Progenitor cell of endocrine pancreas (in vitro differentiated cells): Measurements from ENCODE around the gene GOLIM4. TPM values are rescaled to one million over a fixed set of nuclear protein-coding genes. Genes with fewer than 3 reads are reported as not detected.
A peak's percentile ranks its signal among the peaks of the same experiment; 100 is the strongest.
"Not testable (repeated sequence)": the region's sequence is repeated elsewhere in the genome, so short reads cannot be mapped to it uniquely, and the experiment has no call there.

Source experiments
- DNase-seq: peaks from one replicate; pipeline ENCODE4 v3.0.0; 2021; ENCODE audit warnings: low spot score; ENCODE audit not compliant: unreplicated experiment
- H3K27ac Mint-ChIP-seq: 2 replicates; pipeline ENCODE4 v1.8.0; 2021; ENCODE audit warnings: mild to moderate bottlenecking, moderate library complexity, mixed read lengths
- H3K27me3 Mint-ChIP-seq: 2 replicates; pipeline ENCODE4 v1.8.0; 2021; ENCODE audit warnings: mixed read lengths
- H3K36me3 Mint-ChIP-seq: 2 replicates; pipeline ENCODE4 v1.8.0; 2022; ENCODE audit warnings: mixed read lengths; ENCODE audit not compliant: insufficient read depth
- H3K4me1 Mint-ChIP-seq: 2 replicates; pipeline ENCODE4 v1.8.0; 2021; ENCODE audit warnings: low read depth, mixed read lengths
- H3K4me3 Mint-ChIP-seq: 2 replicates; pipeline ENCODE4 v1.8.0; 2021; ENCODE audit warnings: low read depth, mild to moderate bottlenecking, moderate library complexity, mixed read lengths
- H3K9me3 Mint-ChIP-seq: 2 replicates; pipeline ENCODE4 v1.8.0; 2021; ENCODE audit warnings: low read depth, mixed read lengths
- CTCF ChIP-seq: fragments of 200-600 bp; sonication (generic); IDR thresholded peaks from one replicate; pipeline ENCODE4 v1.5.0; 2021; ENCODE audit warnings: antibody characterized with exemption, mild to moderate bottlenecking; ENCODE audit not compliant: unreplicated experiment
- total RNA-seq: library from RNA; stranded (reverse); gene quantifications from 2 replicates; pipeline ENCODE4 v1.2.1, GENCODE V29; 2021

Gene GOLIM4
- total RNA-seq, 1 donor from 2014 or later: 38.7 TPM

DNA sequence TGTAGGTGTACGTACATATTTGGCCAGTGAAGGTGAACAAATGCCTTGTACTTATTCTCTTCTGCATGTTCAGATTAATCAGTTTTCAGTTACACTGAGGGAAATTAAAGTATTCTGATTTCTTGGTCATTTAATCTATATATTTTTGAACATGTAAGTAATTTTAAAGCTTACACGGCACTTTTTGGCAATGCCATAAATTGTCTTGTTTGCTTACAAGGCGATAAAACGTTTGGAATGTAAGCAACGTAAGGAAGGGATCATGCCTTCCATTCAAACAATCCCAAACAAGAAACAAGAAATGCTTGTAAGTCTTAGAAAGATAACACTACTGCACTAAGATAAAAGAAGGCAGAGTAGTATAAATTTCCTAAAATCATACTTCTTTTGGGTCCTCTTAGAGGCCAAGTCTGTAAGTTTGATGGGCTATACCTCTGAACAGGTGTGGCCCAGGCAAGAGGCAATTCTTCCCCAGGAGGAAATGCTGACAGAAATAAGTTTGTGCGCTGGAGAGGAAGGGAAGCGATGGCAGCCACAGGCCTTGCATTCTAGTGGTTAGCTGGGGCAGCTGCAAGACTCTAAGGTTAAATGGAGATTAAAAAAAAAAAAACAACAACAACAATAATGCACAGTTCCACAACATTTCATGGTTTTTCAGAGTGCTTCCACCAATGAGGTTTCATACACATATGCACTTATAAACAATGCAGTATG is 73.8 kb downstream of the GOLIM4 start:
- H3K36me3 Mint-ChIP-seq: peaks cover 26% of the 10 kb centered on the region
- DNase-seq: no peak
- no peaks in the 10 kb centered on the region for H3K4me1 Mint-ChIP-seq
- no peaks in the 10 kb centered on the region for H3K27me3 Mint-ChIP-seq
- H3K9me3 Mint-ChIP-seq: no peaks in the 10 kb centered on the region
- TF ChIP-seq CTCF: no peak
- peak overlapping the region; percentile 30 for H3K27ac Mint-ChIP-seq
- no peak overlapping the region for H3K4me3 Mint-ChIP-seq

- not testable (repeated sequence) for DNase-seq, H3K4me1 Mint-ChIP-seq, H3K27ac Mint-ChIP-seq, H3K27me3 Mint-ChIP-seq, H3K4me3 Mint-ChIP-seq, H3K9me3 Mint-ChIP-seq
- peaks cover 20% of the 10 kb centered on the region for H3K36me3 Mint-ChIP-seq
These were observed 84.4 kb downstream of the GOLIM4 start for GRCh38 chr3:168011280-168011679.

GRCh38 chr3:168006584-168006983 is 89.1 kb downstream of the GOLIM4 start:
- Mint-ChIP-seq H3K36me3 (peaks cover 17% of the 10 kb centered on the region), H3K4me3 (no peak overlapping the region), H3K27ac (no peak overlapping the region), H3K9me3 (no peaks in the 10 kb centered on the region), H3K4me1 (peaks cover 3% of the 10 kb centered on the region), H3K27me3 (no peaks in the 10 kb centered on the region)
- TF ChIP-seq CTCF: no peak
- no peak for DNase-seq

GRCh38 chr3:168003911-168004310 is 91.8 kb downstream of the GOLIM4 start:
- no peaks in the 10 kb centered on the region for H3K27me3 Mint-ChIP-seq
- peaks cover 2% of the 10 kb centered on the region for H3K36me3 Mint-ChIP-seq
- no peak for DNase-seq
- no peak for TF ChIP-seq CTCF
- no peaks in the 10 kb centered on the region for H3K9me3 Mint-ChIP-seq
- H3K27ac Mint-ChIP-seq: no peak overlapping the region
- no peak overlapping the region for H3K4me3 Mint-ChIP-seq
- H3K4me1 Mint-ChIP-seq: no peaks in the 10 kb centered on the region

DNA sequence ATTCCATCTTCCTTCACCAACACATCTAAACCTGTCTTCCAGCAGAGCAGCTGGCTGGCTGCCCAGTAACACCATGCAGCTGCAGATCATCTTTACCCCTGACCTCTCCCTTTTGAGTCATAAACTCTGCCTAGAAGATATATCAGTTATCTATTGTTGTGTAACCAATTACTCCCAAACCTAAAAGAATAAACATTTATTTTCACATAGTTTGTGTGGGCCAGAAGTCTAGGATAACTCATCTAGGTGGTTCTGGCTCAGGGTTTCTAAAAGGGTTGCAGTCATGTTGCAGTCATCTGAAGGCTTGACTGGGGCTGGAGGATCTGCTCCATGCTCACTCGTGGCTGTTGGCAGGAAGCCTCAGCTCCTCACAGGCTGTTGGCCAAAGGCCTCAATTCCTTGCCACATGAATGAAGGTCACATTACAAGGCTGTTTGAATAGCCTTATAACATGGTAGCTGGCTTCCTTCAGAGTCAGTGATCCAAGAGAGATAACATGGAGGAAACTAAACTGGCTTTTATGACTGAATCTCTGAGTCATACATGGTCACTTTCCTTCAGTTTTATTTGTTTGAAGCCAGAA is 92.8 kb downstream of the GOLIM4 start:
- no peak for TF ChIP-seq CTCF
- Mint-ChIP-seq H3K9me3 (no peaks in the 10 kb centered on the region), H3K4me3 (no peak overlapping the region), H3K27ac (no peak overlapping the region), H3K4me1 (no peaks in the 10 kb centered on the region), H3K27me3 (no peaks in the 10 kb centered on the region), H3K36me3 (no peaks in the 10 kb centered on the region)
- no peak for DNase-seq

- Mint-ChIP-seq H3K4me3 (no peak overlapping the region), H3K27me3 (peaks cover 5% of the 10 kb centered on the region), H3K36me3 (no peaks in the 10 kb centered on the region), H3K4me1 (peaks cover 1% of the 10 kb centered on the region), H3K9me3 (no peaks in the 10 kb centered on the region), H3K27ac (no peak overlapping the region)
- no peak for DNase-seq
- no peak for TF ChIP-seq CTCF
These were observed 94.5 kb downstream of the GOLIM4 start for GRCh38 chr3:168001244-168001643.
